Measurements from ENCODE around the gene RPRD2. TPM values are rescaled to one million over a fixed set of nuclear protein-coding genes. Genes with fewer than 3 reads are reported as not detected.

The RPRD2 gene
- total RNA-seq, 1 experiment from 2014 or later, result 36.2 TPM

GRCh38 chr1:150516050-150516591, 152.2 kb downstream of the RPRD2 start:
- Histone ChIP-seq H3K9me2 (ENCODE audit: insufficient read depth) (no peaks in the 10 kb centered on the region), H3K4me3 (peak overlapping the region; percentile 70), H3K9me3 (ENCODE audit: insufficient read depth, low read depth) (no peaks in the 10 kb centered on the region), H3K79me2 (ENCODE audit: low read depth) (no peaks in the 10 kb centered on the region), H3K27me3 (ENCODE audit: insufficient read depth, low read depth) (no peaks in the 10 kb centered on the region), H4K20me1 (ENCODE audit: insufficient read depth) (no peaks in the 10 kb centered on the region), H3K4me1 (replicated peaks; ENCODE audit: insufficient read depth) (peaks cover 22% of the 10 kb centered on the region), H2AFZ (peak overlapping the region; percentile 84), H3F3A (ENCODE audit: insufficient read depth, low read depth) (peaks cover 9% of the 10 kb centered on the region), H3K27ac (no peak overlapping the region), H3K4me2 (peak overlapping the region; percentile 87), H3K36me3 (ENCODE audit: low read depth) (no peaks in the 10 kb centered on the region)
- no TSS peak for BruUV-seq (replicated peaks)
- ChIA-PET CTCF (interaction anchor here (0.6 to 0.8 kb wide), 4 partner anchors 13 to 265 kb away, joined by 3 to 6 read pairs (median 5); no protein-coding TSS in a partner anchor), POLR2A (ENCODE audit: unreplicated experiment) (interaction anchor here (0.5 to 1.3 kb wide), 7 partner anchors 8 to 321 kb away, joined by 3 to 29 read pairs (median 5); partner anchors contain the start of gene ECM1)
- no peak for DNase-seq
- intact Hi-C loops (cut with micrococcal nuclease; ENCODE audit: unreplicated experiment), result no loop called here
- TF ChIP-seq CTCF (conservative IDR thresholded peaks at IDR 0.05), result no peak
- no peak for TF ChIP-seq EZH2 (IDR thresholded peaks at IDR 0.05; ENCODE audit: low read depth)

DNA sequence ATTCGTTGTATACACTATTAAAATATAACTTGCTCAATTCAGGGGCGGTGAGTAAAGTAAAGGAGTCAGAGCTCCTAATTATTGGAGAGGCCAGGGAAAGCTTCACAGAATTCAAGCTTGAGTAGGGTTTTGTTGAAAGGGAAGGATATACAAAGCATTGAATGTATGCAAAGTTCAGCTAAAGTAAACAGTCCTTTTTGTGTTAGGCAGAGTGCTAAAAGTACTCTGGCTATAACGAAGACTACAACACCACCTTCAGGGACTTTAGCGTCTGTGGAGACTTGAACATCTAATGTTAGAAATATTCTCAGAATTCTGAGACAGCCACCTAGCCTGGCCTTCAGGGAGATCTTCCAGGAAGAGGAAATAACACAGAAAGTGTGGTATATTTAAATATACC, 152.7 kb downstream of the RPRD2 start:
- H3K9me2 ChIP-seq (ENCODE audit: insufficient read depth), result no peaks in the 10 kb centered on the region
- peaks cover 22% of the 10 kb centered on the region for H3K4me1 ChIP-seq (replicated peaks; ENCODE audit: insufficient read depth)
- H3K27ac ChIP-seq, result no peak overlapping the region
- no peaks in the 10 kb centered on the region for H3K9me3 ChIP-seq (ENCODE audit: insufficient read depth, low read depth)
- TF ChIP-seq CTCF (conservative IDR thresholded peaks at IDR 0.05), result no peak
- no peak for TF ChIP-seq EZH2 (IDR thresholded peaks at IDR 0.05; ENCODE audit: low read depth)
- H2AFZ ChIP-seq, result peak overlapping the region; percentile 84; the same call in 1 of the 2 replicates
- intact Hi-C loops (cut with micrococcal nuclease; ENCODE audit: unreplicated experiment), result no loop called here
- BruUV-seq (replicated peaks), result no TSS peak
- no peaks in the 10 kb centered on the region for H3K27me3 ChIP-seq (ENCODE audit: insufficient read depth, low read depth)
- H4K20me1 ChIP-seq (ENCODE audit: insufficient read depth), result no peaks in the 10 kb centered on the region
- H3K79me2 ChIP-seq (ENCODE audit: low read depth), result no peaks in the 10 kb centered on the region
- peak overlapping the region; percentile 87 for H3K4me2 ChIP-seq
- peak overlapping the region; percentile 70 for H3K4me3 ChIP-seq
- ChIA-PET POLR2A (ENCODE audit: unreplicated experiment) (interaction anchor here (0.6 to 1.3 kb wide), 4 partner anchors 9 to 322 kb away, joined by 3 to 29 read pairs (median 8); partner anchors contain the start of gene ECM1), CTCF (interaction anchor here (0.6 to 1.1 kb wide), 4 partner anchors 13 to 265 kb away, joined by 3 to 6 read pairs (median 6); no protein-coding TSS in a partner anchor)
- no peak for DNase-seq
- peaks cover 9% of the 10 kb centered on the region for H3F3A ChIP-seq (ENCODE audit: insufficient read depth, low read depth)
- no peaks in the 10 kb centered on the region for H3K36me3 ChIP-seq (ENCODE audit: low read depth)

DNA sequence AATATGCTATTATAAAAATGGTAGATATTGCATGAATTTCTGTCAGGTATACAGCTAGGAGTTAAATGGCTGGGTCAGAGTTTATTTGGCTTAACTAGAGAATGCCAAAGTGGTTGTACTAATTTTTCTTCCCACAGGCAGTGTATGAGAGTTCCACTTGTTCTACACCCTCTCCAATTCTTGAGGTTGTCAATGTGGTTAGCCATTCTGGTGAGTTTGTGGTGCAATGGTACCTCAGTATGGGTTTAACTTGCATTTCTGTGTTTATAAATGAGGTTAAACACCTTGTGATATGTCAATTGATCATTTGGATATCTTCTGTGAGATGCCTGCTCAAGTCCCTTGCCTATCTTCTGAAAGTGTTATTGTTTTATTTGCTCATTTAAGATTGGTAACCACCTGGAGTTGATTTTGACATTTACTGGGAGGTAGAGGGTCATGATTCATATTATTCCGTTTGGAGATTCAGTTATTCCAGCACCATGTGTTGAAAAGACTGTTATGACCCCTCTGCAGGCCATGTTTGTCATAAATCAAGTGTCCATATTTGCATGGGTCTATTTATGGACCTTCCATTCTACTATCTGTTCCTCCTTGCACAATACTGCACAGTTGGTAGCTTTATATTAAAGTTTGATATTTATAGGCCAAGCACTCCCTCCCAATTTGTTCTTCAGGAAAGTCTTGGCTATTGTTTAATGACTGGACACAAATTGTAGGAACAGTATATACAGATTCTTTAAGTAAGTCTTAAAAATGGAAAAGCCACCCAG, 157.4 kb downstream of the RPRD2 start:
- no peaks in the 10 kb centered on the region for H4K20me1 ChIP-seq (ENCODE audit: insufficient read depth)
- H3K4me2 ChIP-seq, result no peak overlapping the region
- H3K79me2 ChIP-seq (ENCODE audit: low read depth), result no peaks in the 10 kb centered on the region
- no peaks in the 10 kb centered on the region for H3K27me3 ChIP-seq (ENCODE audit: insufficient read depth, low read depth)
- H2AFZ ChIP-seq, result no peak overlapping the region
- H3F3A ChIP-seq (ENCODE audit: insufficient read depth, low read depth), result peaks cover 7% of the 10 kb centered on the region
- ChIA-PET CTCF (no interaction called here), POLR2A (ENCODE audit: unreplicated experiment) (interaction anchor here (0.5 kb wide), 2 partner anchors 9 to 200 kb away, joined by 3 to 6 read pairs; no protein-coding TSS in a partner anchor)
- no peaks in the 10 kb centered on the region for H3K9me3 ChIP-seq (ENCODE audit: insufficient read depth, low read depth)
- no peak overlapping the region for H3K4me3 ChIP-seq
- no TSS peak for BruUV-seq (replicated peaks)
- H3K4me1 ChIP-seq (replicated peaks; ENCODE audit: insufficient read depth), result peaks cover 5% of the 10 kb centered on the region; the same call in 1 of the 2 replicates
- H3K9me2 ChIP-seq (ENCODE audit: insufficient read depth), result no peaks in the 10 kb centered on the region
- no peaks in the 10 kb centered on the region for H3K36me3 ChIP-seq (ENCODE audit: low read depth)
- no peak for TF ChIP-seq EZH2 (IDR thresholded peaks at IDR 0.05; ENCODE audit: low read depth)
- no peak for TF ChIP-seq CTCF (conservative IDR thresholded peaks at IDR 0.05)
- intact Hi-C loops (cut with micrococcal nuclease; ENCODE audit: unreplicated experiment), result no loop called here
- DNase-seq, result no peak
- no peak overlapping the region for H3K27ac ChIP-seq
